ENCODE data around the gene MOCS3. TPM values are rescaled to one million over a fixed set of nuclear protein-coding genes. Genes with fewer than 3 reads are reported as not detected.

The MOCS3 gene, protein sequence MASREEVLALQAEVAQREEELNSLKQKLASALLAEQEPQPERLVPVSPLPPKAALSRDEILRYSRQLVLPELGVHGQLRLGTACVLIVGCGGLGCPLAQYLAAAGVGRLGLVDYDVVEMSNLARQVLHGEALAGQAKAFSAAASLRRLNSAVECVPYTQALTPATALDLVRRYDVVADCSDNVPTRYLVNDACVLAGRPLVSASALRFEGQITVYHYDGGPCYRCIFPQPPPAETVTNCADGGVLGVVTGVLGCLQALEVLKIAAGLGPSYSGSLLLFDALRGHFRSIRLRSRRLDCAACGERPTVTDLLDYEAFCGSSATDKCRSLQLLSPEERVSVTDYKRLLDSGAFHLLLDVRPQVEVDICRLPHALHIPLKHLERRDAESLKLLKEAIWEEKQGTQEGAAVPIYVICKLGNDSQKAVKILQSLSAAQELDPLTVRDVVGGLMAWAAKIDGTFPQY
- 9.7 and 10.5 TPM in 2 replicates for total RNA-seq

DNA sequence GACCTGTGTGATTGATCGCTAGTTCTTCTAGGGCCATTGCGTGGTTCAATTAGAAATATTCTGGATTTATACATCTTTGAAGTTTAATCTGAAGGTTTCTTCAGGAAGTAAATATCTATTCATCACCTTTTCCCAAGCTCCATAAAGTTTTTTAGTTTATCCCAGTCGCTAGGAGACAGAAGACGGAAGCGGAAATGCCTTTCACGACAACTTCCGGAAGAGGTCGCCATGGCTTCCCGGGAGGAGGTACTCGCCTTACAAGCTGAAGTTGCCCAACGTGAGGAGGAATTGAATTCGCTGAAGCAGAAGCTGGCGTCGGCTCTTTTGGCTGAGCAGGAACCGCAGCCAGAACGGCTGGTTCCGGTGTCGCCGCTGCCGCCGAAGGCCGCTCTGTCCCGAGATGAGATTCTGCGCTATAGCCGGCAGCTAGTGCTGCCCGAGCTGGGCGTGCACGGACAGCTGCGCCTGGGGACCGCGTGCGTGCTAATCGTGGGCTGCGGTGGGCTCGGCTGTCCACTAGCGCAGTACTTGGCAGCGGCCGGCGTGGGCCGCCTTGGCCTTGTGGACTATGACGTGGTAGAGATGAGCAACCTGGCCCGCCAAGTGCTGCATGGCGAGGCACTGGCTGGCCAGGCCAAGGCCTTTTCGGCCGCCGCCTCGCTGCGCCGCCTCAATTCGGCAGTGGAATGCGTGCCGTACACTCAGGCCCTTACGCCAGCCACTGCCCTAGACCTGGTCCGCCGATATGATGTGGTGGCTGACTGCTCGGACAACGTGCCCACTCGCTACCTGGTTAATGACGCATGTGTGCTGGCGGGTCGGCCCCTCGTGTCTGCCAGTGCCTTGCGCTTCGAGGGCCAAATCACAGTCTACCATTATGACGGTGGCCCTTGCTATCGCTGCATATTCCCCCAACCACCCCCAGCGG is at the start of gene MOCS3:
Gene MOCS3, plus strand, starts transcription at position 204 of the 928 bp plus-strand sequence. Its CDS starts 25 bp downstream, at position 229.
- TF ChIP-seq, protein P1, sequence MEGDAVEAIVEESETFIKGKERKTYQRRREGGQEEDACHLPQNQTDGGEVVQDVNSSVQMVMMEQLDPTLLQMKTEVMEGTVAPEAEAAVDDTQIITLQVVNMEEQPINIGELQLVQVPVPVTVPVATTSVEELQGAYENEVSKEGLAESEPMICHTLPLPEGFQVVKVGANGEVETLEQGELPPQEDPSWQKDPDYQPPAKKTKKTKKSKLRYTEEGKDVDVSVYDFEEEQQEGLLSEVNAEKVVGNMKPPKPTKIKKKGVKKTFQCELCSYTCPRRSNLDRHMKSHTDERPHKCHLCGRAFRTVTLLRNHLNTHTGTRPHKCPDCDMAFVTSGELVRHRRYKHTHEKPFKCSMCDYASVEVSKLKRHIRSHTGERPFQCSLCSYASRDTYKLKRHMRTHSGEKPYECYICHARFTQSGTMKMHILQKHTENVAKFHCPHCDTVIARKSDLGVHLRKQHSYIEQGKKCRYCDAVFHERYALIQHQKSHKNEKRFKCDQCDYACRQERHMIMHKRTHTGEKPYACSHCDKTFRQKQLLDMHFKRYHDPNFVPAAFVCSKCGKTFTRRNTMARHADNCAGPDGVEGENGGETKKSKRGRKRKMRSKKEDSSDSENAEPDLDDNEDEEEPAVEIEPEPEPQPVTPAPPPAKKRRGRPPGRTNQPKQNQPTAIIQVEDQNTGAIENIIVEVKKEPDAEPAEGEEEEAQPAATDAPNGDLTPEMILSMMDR (IDR thresholded peaks at IDR 0.05; ENCODE audit: extremely low read depth, low read depth, low read length): no peak
- Histone ChIP-seq H3K27ac (ENCODE audit: low read depth, low read length) (peak within 1 kb of the TSS; percentile 98), H4K20me1 (ENCODE audit: insufficient read depth, low read length) (peaks cover 35% of the 10 kb centered on the region), H3K27me3 (ENCODE audit: insufficient read depth, low read length) (no peaks in the 10 kb centered on the region), H3K4me3 (ENCODE audit: insufficient read depth, low read length) (peak within 1 kb of the TSS; percentile 94), H3K36me3 (ENCODE audit: insufficient read depth, low read length) (peaks cover 24% of the 10 kb centered on the region), H3K9me3 (ENCODE audit: low read depth, low read length) (no peaks in the 10 kb centered on the region), H2AFZ (ENCODE audit: low read length) (peak within 1 kb of the TSS; percentile 74), H3K79me2 (ENCODE audit: insufficient read depth, low read length) (peaks cover 68% of the 10 kb centered on the region), H3K4me1 (ENCODE audit: insufficient read depth, low read length) (peaks cover 23% of the 10 kb centered on the region), H3K4me2 (ENCODE audit: insufficient read depth, low read length) (peak within 1 kb of the TSS; percentile 92)
- peak; percentile 94 for DNase-seq (ENCODE audit: insufficient read length, low spot score, missing footprints)

DNA sequence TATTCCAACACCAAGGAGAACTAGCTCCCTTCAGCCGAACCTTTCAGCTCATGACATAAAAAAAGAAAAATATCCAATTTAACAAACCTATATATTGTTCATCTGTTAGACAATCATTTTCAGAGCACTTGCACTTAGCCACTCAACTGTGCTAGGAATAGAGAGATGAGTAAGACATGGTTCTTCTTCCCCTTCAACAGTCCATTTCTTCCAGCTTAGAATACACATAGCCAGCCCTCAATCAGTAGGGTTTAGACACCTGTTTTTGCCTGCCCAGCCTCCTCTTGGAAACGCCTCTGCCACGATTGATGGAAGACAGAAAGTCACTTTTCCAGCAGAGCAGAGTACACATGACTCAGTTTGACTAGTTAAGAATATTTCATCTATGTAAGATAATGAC is 49.2 kb upstream of the MOCS3 start:
- TF ChIP-seq, protein P1 (IDR thresholded peaks at IDR 0.05; ENCODE audit: extremely low read depth, low read depth, low read length): no peak
- H3K27me3 ChIP-seq (ENCODE audit: insufficient read depth, low read length): no peaks in the 10 kb centered on the region
- H3K4me1 ChIP-seq (ENCODE audit: insufficient read depth, low read length): peaks cover 14% of the 10 kb centered on the region
- H4K20me1 ChIP-seq (ENCODE audit: insufficient read depth, low read length): peaks cover 84% of the 10 kb centered on the region
- no peak overlapping the region for H3K27ac ChIP-seq (ENCODE audit: low read depth, low read length)
- H3K36me3 ChIP-seq (ENCODE audit: insufficient read depth, low read length): peaks cover 12% of the 10 kb centered on the region
- no peak overlapping the region for H2AFZ ChIP-seq (ENCODE audit: low read length)
- H3K79me2 ChIP-seq (ENCODE audit: insufficient read depth, low read length): peaks cover 99% of the 10 kb centered on the region
- peak; percentile 34 for DNase-seq (ENCODE audit: insufficient read length, low spot score, missing footprints)
- no peak overlapping the region for H3K4me3 ChIP-seq (ENCODE audit: insufficient read depth, low read length)
- H3K9me3 ChIP-seq (ENCODE audit: low read depth, low read length): no peaks in the 10 kb centered on the region
- H3K4me2 ChIP-seq (ENCODE audit: insufficient read depth, low read length): no peak overlapping the region

DNA sequence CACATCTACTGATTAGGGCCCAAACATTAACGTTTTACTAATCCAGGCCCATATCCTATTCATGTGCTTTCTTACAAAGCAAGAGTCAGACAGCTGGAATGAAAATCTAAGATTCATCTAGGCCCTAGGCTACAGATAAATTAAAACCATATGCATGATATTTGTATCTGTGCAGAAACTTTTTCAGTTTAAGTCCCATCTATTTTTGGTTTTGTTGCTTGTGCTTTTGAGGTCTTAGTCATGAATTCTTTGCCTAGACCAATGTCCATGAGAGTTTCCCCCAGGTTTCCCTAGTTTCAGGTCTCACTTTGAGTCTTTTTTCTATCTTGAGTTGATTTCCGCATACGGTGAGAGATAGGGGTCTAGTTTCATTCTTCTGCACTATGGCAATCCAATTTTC is 47.6 kb upstream of the MOCS3 start:
- H3K4me1 ChIP-seq (ENCODE audit: insufficient read depth, low read length): peaks cover 30% of the 10 kb centered on the region
- no peak overlapping the region for H2AFZ ChIP-seq (ENCODE audit: low read length)
- no peak overlapping the region for H3K27ac ChIP-seq (ENCODE audit: low read depth, low read length)
- no peak overlapping the region for H3K4me3 ChIP-seq (ENCODE audit: insufficient read depth, low read length)
- TF ChIP-seq, protein P1 (IDR thresholded peaks at IDR 0.05; ENCODE audit: extremely low read depth, low read depth, low read length): no peak
- H3K27me3 ChIP-seq (ENCODE audit: insufficient read depth, low read length): no peaks in the 10 kb centered on the region
- peaks cover 86% of the 10 kb centered on the region for H4K20me1 ChIP-seq (ENCODE audit: insufficient read depth, low read length)
- peak; percentile 38 for DNase-seq (ENCODE audit: insufficient read length, low spot score, missing footprints)
- peaks cover 12% of the 10 kb centered on the region for H3K36me3 ChIP-seq (ENCODE audit: insufficient read depth, low read length)
- no peak overlapping the region for H3K4me2 ChIP-seq (ENCODE audit: insufficient read depth, low read length)
- H3K79me2 ChIP-seq (ENCODE audit: insufficient read depth, low read length): peaks cover 99% of the 10 kb centered on the region
- H3K9me3 ChIP-seq (ENCODE audit: low read depth, low read length): no peaks in the 10 kb centered on the region
